ENCODE results near the gene RGMB. TPM values are rescaled to one million over a fixed set of nuclear protein-coding genes. Genes with fewer than 3 reads are reported as not detected.

RGMB gene
- total and polyA plus RNA-seq, 2 donors (not counting 1 experiment from before 2014, with no cell fraction given) = 14.7 to 18.3 TPM

GRCh38 chr5:98798847-98799246, 25.4 kb downstream of the RGMB start:
- Histone ChIP-seq H3K27me3 (replicated peaks in 1 of 4; ENCODE audit: control extremely low read depth in 1 of 4, control insufficient read depth in 3 of 4, insufficient read depth in 4 of 4, low read length in 3 of 4) (no peaks in the 10 kb centered on the region), H3K9ac (ENCODE audit: low read length) (no peak overlapping the region)
- POLR2A ChIA-PET = no interaction called here

DNA sequence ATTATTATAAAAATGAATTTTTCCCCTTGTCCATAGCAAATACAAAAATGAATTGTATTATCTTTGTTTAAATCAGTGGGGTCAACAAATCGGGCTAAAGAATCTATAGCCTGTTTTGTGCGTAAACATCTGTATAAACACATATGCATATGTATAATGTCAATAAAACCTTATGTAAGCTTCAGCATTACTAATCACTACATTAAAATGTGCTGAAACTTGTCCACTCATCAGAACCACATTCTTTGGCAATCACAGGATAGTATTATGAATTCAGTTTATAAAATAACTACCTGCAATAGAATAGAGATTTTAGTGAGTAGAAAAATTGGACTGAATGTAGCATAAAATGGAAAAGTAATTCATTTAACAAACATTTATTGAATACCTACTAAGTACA, 30.6 kb downstream of the RGMB start:
- intact Hi-C loops (cut with micrococcal nuclease) = no loop called here
- Histone ChIP-seq H4K20me1 (ENCODE audit: control insufficient read depth, insufficient read depth, low read length, poor library complexity, severe bottlenecking) (no peaks in the 10 kb centered on the region), H3K27me3 (replicated peaks in 1 of 4; ENCODE audit: control extremely low read depth in 1 of 4, control insufficient read depth in 3 of 4, insufficient read depth in 4 of 4, low read length in 3 of 4) (no peaks in the 10 kb centered on the region), H3K79me2 (ENCODE audit: control insufficient read depth, insufficient read depth, low read length) (no peaks in the 10 kb centered on the region), H3K4me2 (replicated peaks; ENCODE audit: low read depth, low read length, poor library complexity, severe bottlenecking) (no peak overlapping the region), H3K36me3 (replicated peaks in 1 of 2; ENCODE audit: control extremely low read depth in 1 of 2, control insufficient read depth in 1 of 2, extremely low read depth in 1 of 2, insufficient read depth in 2 of 2, low read length in 1 of 2) (no peaks in the 10 kb centered on the region), H3K9me3 (ENCODE audit: control extremely low read depth in 1 of 3, control insufficient read depth in 2 of 3, insufficient read depth in 1 of 3, low read length in 2 of 3) (peaks cover 1 to 12% (median 8%) of the 10 kb centered on the region in 3 donors), H3K9ac (ENCODE audit: low read length) (no peak overlapping the region), H3K27ac (ENCODE audit: low read length in 2 of 2) (no peak overlapping the region), H3K4me1 (ENCODE audit: control insufficient read depth in 2 of 2, insufficient read depth in 2 of 2, low read length in 2 of 2) (no peaks in the 10 kb centered on the region), H3K4me3 (ENCODE audit: control extremely low read depth in 1 of 5, extremely low read depth in 1 of 5, insufficient read depth in 1 of 5, low read depth in 2 of 5, low read length in 4 of 5) (no peak overlapping the region), H2AFZ (ENCODE audit: insufficient read depth, low read depth, low read length, poor library complexity, severe bottlenecking) (no peak overlapping the region)
- Mint-ChIP-seq H3K4me1 (no peaks in the 10 kb centered on the region), H3K4me3 (no peak overlapping the region), H3K27ac (no peak overlapping the region), H3K27me3 (no peaks in the 10 kb centered on the region), H3K9me3 (ENCODE audit: insufficient read depth) (peaks cover 12% of the 10 kb centered on the region)
- ChIA-PET CTCF (no interaction called here), POLR2A (no interaction called here)
- ATAC-seq (ENCODE audit: low read depth) (no peak), DNase-seq (no peak)
- WGBS (ENCODE audit: insufficient coverage) = no CpG with 5 or more reads among the region's 2 CpGs
- TF ChIP-seq CTCF (IDR thresholded peaks at IDR 0.05) (no peak), EZH2 (IDR thresholded peaks at IDR 0.05; ENCODE audit: borderline replicate concordance, insufficient read depth, low read depth, low read length, poor library complexity, severe bottlenecking) (no peak)

More at GRCh38 chr5:98798847-98799246, 25.4 kb downstream of the RGMB start:
- WGBS (ENCODE audit: insufficient coverage) = 94% methylated on average over 2 of the region's 3 CpGs
- H3K9me3 Mint-ChIP-seq (ENCODE audit: insufficient read depth) = no peaks in the 10 kb centered on the region
- Histone ChIP-seq H3K79me2 (ENCODE audit: control insufficient read depth, insufficient read depth, low read length) (no peaks in the 10 kb centered on the region), H2AFZ (ENCODE audit: insufficient read depth, low read depth, low read length, poor library complexity, severe bottlenecking) (no peak overlapping the region), H3K4me3 (ENCODE audit: control extremely low read depth in 1 of 5, extremely low read depth in 1 of 5, insufficient read depth in 1 of 5, low read depth in 2 of 5, low read length in 4 of 5) (no peak overlapping the region), H3K9me3 (ENCODE audit: control extremely low read depth in 1 of 3, control insufficient read depth in 2 of 3, insufficient read depth in 1 of 3, low read length in 2 of 3) (no peaks in the 10 kb centered on the region), H4K20me1 (ENCODE audit: control insufficient read depth, insufficient read depth, low read length, poor library complexity, severe bottlenecking) (no peaks in the 10 kb centered on the region), H3K27ac (ENCODE audit: low read length in 2 of 2) (no peak overlapping the region), H3K4me2 (replicated peaks; ENCODE audit: low read depth, low read length, poor library complexity, severe bottlenecking) (no peak overlapping the region), H3K4me1 (ENCODE audit: control insufficient read depth in 2 of 2, insufficient read depth in 2 of 2, low read length in 2 of 2) (no peaks in the 10 kb centered on the region), H3K36me3 (replicated peaks in 1 of 2; ENCODE audit: control extremely low read depth in 1 of 2, control insufficient read depth in 1 of 2, extremely low read depth in 1 of 2, insufficient read depth in 2 of 2, low read length in 1 of 2) (no peaks in the 10 kb centered on the region)
- TF ChIP-seq CTCF (IDR thresholded peaks at IDR 0.05) (no peak), EZH2 (IDR thresholded peaks at IDR 0.05; ENCODE audit: borderline replicate concordance, insufficient read depth, low read depth, low read length, poor library complexity, severe bottlenecking) (no peak)
- H3K4me3 Mint-ChIP-seq = no peak overlapping the region
- CTCF ChIA-PET = interaction anchor here (0.8 kb wide), 1 partner anchor 1568 kb away, joined by 3 read pairs; no protein-coding TSS in a partner anchor
- intact Hi-C loops (cut with micrococcal nuclease) = no loop called here
- ATAC-seq (ENCODE audit: low read depth) (no peak), DNase-seq (no peak)
- H3K27ac Mint-ChIP-seq = no peak overlapping the region
- H3K27me3 Mint-ChIP-seq = no peaks in the 10 kb centered on the region
- H3K4me1 Mint-ChIP-seq = peaks cover 3% of the 10 kb centered on the region

Measured in B cell (primary cell).